Transverse colon (tissue), 3 donors: ENCODE data around the gene FAM114A1.

Experiments used
- CTCF ChIP-seq, 5 experiments: fragments of 200-600 bp in 3 of 5; fragments of 450-650 bp in 2 of 5; sonication (generic) in 3 of 5; IDR thresholded peaks; 1 replicate in 2 of 5; 2 replicates in 3 of 5; pipeline ENCODE4 v1.5.1; 2016 to 2017; ENCODE audit warnings: antibody characterized with exemption in 5 of 5, inconsistent platforms in 3 of 5, mild to moderate bottlenecking in 2 of 5, moderate library complexity in 1 of 5
- EP300 ChIP-seq: sonication (generic); formaldehyde crosslinking; IDR thresholded peaks from one replicate; pipeline ENCODE4 v1.6.1; 2017; ENCODE audit warnings: antibody characterized with exemption, low read depth
- POLR2A ChIP-seq: fragments of 450-650 bp; IDR thresholded peaks from one replicate; pipeline ENCODE4 v1.6.1; 2016; ENCODE audit warnings: antibody characterized with exemption, mild to moderate bottlenecking, moderate library complexity

GRCh38 chr4:38819569-38819968, 48.0 kb upstream of the FAM114A1 start:
- TF ChIP-seq CTCF (IDR thresholded peaks at IDR 0.05) (no peak), POLR2A (no peak), EP300 (no peak)
